HG02938 (cell line): ENCODE results near the gene UCHL3.
"Not testable (repeated sequence)": the region's sequence is repeated elsewhere in the genome, so short reads cannot be mapped to it uniquely, and the experiment has no call there.

Source experiments
- ATAC-seq: cut with Tn5 transposase; IDR thresholded peaks from one replicate; pipeline ENCODE4 v1.9.1; 2021; ENCODE audit warnings: mild to moderate bottlenecking, moderate library complexity; ENCODE audit not compliant: unreplicated experiment

Gene UCHL3

DNA sequence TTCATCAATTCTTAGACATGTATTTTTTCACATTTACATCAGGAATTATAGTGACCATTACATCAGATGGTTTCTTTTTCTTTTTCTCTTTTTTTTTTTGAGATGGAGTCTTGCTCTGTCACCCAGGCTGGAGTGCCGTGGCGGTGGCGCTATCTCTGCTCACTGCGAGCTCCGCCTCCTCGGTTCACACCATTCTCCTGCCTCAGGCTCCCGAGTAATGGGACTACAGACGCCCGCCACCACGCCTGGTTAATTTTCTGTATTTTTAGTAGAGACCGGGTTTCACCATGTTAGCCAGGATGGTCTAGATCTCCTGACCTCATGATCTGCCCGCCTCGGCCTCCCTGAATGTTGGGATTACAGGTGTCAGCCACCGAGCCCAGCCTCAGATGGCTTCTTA, 4.2 kb upstream of the UCHL3 start:
- not testable (repeated sequence) for ATAC-seq

DNA sequence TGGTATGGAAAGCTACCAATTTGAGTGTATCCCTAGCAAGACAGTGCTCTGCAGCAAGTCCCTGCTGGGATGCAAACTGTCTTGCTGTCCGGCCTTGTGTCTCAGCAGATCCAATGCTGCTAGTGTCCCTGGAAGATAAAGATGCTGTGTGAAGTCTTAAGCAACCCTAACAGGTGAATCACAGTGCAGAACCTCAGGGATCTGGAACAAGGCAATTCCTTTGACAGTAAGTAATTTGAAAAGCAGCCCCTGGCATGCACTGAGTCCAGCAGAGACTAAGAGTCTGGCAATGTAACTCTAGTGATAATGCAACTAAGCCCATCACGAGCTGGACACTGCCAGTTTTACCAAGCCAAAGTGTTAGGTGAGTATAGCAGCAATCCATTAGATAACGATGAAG, 1.7 kb upstream of the UCHL3 start:
- ATAC-seq = no peak

DNA sequence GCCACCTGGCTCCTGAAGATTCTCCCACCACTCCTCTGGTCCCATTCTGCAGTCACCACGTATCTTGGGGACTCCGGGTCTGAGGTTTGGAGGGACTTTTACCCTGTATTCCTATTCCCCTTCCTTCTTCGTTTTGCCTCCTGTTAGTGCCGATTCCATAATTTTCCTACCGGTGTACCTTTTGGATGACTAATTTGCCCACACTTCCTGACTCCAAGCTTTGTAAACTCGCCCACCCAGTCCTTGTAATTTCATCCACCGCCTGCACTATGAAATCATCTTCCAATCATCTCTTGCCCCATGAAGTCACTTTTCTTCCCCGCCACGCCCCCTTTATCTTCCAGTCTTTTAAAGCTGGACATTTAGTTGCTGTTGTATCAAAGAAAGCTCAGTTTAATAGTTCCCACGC, 572 bp downstream of the UCHL3 start:
- ATAC-seq = peak; percentile 4

DNA sequence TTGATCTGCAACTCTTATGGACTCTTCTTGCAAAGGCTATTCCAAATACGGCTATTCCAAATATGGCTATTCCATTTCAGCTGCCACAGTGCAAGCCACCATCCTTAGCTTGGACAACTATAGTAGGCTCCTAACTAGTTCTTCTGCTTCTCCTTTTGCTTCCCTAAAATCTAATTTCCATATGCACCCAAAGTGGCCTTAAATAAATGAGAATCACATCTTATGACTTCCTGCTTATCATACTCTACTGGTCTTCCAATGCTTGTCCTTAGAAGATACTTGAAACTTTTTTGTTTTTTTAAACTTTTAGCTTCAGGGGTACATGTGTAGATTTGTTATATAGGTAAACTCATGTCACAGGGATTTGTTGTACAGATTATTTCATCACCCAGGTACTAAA, 4.9 kb downstream of the UCHL3 start:
- no peak for ATAC-seq

DNA sequence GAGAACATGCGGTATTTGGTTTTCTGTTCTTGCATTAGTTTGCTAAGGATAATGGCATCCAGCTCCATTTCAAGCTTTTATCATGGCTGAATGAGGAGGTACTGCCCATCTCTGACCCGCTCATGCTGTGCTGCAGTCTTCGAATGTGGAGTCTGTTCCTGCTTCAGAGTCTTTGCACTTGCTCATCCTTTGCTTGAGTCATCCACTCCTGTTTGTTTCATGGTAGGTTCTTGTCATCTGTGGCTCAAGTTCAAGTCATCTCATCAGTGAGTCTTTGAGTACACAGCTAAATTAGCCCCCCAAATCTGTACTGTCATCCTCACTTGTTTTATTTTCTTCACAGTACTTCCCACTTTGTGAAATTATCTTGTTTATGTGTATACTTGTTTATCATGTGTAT, 5.4 kb downstream of the UCHL3 start:
- no peak for ATAC-seq

DNA sequence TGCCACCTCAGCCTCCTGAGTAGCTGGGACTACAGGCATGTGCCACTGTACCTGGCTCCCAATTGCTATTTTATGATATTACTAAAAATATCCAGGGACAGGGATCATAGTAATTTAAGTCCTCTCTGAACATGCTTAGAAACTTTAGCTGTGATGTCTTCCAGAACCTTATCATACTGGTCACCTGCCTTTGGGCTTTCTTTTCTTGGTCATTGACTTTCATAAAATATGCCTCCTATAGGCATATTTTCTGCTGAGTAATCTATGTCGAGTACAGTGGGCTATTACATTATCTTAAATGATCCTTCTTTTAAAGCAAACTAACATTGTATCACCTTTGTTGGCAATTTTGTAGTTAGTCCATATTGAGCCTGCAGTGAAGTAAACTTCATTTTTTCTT, 6.2 kb downstream of the UCHL3 start:
- no peak for ATAC-seq

DNA sequence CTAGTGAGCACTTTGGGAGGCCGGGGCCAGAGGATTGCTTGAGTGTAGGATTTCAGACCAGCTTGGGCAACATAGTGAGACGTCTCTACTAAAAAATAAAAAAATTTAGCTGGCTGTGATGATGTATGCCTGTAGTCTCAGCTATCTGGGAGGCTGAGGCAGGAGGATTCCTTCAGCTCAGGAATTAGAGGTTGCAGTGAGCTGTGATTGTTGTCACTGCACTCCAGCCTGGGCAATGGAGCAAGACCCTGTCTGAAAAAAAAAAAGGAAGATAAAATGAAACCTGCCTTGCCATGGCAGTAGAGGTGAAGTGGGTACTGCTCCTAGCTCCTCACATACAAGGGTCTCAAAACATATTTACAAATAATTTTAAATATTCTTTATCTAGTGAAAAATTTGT, 7.4 kb downstream of the UCHL3 start:
- ATAC-seq = no peak

DNA sequence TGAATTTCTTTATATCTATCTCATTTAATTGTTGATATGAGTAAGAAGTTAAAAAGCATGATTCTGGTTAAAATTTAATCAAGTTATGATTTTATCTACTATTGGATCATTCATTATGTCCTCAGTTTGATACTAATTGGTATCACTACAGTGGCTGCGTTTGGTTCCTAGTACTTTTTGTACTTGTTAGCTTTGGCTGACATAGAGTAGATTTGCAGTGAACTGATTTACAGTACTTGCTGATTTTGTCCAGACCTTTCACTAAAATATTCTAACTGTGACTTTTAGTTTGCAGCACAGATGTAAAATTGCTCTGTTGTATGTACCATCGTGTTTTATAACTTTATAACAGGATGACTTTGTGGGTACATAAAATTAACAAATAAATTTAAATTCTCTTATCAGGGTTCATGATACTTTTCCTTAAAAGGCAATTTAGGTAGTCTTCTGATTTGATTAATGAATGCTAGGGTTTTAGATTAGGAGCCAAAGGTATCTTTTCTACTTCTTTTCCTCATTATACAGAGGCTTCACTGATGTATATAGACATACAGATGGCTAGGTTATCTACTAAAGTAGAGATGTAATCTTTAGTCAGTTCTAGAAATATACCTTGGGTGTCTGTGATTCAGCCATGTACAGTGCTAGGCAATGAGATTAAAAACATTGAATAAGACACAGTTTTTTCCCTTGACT, 8.7 kb downstream of the UCHL3 start:
- ATAC-seq = no peak

DNA sequence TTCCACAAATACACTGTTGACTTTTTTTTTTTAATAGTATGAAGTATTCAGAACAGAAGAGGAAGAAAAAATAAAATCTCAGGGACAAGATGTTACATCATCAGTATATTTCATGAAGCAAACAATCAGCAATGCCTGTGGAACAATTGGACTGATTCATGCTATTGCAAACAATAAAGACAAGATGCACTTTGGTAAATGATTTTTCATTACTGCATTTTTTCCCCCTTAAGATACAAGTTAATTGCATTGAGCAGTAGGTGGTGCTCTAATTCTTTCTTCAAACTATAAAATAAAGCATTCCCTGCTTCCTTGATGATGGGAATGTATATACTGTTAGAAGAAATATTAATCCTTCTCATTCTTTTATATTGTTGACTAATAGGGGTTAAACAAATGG, 17.1 kb downstream of the UCHL3 start:
- no peak for ATAC-seq

DNA sequence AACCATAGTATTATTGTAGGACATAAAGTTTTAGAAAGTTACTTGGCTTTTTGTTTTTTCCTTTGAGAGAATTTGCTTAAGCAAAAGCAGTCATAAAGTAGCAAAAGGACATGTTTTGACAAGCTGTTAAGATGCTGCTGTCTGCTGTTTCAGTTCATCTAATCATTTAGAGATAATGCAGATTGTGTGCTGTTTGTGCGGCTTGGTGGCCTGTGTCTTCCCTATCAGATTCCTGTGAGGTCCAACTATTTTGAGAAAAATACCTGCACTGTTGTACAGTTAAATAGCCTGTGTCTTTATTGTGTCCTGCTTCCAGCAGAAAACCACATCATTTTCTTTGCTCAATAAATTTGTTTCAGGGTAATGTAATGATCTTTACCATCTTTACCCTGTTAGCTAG, 20.0 kb downstream of the UCHL3 start:
- ATAC-seq = no peak

DNA sequence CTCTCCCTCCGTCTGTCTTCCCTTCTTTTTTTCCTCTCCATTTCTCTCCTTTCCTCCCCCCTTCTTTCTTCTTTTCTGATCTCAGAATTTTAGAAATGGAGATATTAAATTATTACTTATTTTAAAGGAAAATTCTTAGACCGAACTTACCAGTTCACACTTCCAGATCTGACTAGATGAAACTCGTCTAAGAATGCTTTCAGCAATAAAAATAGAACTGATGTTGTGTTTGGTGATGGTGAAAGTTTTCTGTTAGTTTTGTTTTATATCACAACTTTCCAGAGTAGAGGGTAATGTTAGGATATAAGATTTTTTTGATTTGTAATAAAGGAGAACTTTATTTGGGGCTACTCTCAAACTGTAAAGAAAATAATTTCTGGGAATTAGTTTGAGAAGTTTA, 29.9 kb downstream of the UCHL3 start:
- ATAC-seq = peak; percentile 64

DNA sequence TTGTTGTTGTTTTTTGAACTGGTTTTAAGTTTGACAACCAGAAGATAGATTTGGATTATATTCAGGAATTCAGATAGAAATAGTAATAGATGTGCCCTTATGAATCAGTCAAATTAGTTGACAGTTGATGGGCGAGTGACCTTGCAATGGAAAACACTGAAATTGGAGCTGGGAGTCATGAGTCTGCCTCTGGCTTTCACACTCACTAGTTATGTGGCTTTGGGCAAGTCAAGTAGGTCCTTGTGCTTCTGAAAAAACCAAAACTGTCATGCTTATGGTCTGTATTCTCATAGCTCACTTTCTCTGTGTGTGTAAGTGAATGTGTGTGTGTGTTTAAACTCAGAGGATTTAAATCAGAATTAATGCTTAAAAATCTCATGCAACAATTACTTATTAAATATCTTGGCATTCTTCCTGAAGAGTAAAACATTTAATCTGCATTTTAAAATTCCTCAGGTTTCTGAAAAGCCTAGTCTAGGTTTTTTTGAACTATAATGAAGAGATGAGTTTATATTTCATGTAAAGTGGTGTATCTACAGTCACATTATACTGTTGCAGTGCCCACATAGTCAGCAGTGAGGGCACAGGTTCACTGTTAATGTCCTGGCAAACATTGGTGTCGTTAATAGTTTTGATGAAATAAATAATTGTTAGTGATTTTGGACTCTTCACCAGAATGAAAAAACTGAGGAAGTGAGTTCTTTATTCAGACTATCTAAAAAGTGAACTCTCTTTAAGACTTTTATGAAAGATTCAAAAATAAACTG, 32.5 kb downstream of the UCHL3 start:
- no peak for ATAC-seq

DNA sequence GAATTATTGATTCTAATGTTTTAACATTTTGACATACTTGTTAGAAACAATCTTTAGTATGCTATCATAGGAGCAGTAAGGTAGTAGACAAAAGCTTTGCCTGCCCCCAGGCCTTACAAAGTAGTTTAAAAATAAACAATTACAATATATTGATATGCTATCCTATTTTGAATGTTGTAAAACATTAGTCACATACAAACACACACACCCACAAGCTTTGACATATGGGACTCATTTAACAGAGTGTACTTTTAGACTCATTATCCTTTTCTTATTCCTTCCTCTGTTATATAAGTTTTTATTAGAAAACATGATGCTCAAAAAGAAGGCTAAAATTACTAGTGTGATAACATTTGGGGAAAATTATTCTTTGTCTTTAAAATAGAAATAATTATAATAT, 33.5 kb downstream of the UCHL3 start:
- no peak for ATAC-seq

DNA sequence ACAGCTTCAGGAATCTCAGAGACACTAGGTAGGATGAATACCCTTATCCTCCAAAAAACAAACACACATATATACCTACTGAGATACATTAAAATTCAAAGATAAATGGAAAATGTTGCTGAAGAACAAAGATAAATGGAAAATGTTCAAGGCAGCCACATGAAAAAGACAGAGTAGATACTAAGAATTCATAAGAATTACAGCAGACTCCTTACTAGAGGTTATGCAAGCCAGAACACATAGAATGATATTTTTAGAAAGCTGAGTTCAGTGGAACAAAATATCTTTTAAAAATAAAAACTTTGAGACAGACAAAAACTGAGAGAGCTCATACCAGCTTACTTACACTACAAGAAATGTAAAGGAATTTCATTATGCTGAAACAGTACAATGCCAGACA, 35.6 kb downstream of the UCHL3 start:
- no peak for ATAC-seq

DNA sequence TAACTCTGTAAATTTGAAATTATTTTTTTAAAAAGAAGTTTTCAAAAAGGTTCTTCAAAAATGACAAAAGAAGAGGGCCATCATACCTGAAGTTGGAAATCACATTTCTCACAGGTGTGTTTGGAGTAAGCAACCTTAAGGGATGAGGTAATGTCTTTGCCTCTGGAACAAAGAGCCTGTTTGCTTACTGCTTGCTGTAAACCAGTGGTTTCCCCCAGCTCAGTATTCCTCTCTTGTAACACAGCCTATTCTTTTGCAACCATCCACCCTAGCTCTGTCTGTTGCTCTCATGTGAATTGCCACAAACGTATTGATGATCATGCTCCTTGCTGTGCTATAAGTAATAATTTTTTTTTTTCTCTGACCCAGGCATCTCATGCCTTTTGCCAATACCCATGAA, 38.1 kb downstream of the UCHL3 start:
- no peak for ATAC-seq

DNA sequence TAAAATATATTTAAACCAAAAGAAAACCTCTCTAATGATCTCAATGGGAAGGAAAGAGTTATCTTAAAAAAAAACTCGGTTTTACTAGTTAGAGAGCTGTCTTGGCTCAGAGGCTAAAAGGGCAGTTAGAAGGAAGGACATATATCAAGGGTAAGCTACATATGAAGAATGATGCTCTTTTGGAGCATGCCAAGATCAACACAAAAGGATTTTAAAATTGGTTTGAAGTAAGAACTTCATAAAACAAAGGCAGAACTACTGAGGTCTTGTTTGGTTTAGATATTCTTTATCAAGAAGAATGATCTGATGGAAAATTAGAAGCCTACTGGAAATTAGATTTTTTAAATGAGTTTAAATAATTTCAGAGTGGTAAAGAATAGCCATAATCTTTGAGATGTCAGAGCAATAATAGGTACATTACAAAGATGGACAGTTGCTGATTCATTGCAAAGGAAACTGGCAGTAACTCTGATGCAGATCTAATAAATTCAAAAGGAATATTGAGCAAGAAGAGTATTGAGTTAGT, 47.1 kb downstream of the UCHL3 start:
- no peak for ATAC-seq

DNA sequence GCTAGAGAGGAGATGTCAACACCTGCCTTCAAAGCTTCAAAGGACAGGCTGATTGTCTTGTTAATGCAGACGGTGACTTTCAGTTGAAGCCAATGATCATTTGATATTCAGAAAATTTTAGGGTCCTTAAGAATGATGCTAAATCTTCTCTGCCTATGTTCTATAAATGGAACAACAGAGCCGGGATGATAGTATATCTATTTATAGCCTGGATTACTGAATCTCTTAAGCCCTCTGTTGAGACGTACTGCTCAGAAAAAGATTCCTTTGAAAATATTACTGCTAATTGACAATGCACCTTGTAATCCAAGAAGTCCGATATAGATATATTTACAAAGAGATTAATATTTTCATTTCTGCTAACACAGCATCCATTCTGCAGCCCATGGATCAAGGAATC, 50.8 kb downstream of the UCHL3 start:
- ATAC-seq = no peak

DNA sequence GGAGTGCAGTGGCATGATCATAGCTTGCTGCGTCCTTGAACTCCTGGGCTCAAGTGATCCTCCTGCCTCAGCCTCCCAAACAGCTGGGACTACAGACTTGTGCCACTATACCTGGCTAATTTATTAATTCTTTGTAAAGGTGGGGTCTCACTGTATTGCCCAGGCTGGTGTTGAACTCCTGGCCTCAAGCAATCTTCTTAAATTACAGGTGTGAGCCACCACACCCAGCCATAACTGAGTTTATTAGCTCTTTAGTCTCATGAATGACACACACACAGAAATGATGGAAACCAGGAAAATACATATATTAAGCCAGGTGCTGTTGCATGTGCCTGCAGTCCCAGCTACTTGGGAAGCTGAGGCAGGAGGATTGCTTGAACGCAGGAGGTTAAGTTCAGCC, 53.4 kb downstream of the UCHL3 start:
- ATAC-seq = no peak

DNA sequence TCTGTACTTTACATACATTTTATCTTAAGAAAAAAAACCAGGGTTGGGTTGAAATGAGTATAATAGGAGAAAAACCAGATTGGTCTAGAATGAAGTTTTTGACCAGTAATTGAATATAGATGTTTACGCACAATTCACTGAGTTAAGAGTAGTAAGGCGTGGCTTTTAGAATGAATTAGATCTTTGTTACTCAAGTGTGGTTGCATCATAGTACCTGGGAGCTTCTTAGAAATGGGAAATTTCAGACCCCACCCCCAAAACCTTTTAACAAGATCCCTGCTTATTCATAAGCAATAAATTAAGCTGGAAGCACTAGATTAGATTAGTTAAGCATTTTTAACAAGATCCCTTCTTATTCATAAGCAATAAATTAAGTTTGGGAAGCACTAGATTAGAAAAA, 57.9 kb downstream of the UCHL3 start:
- no peak for ATAC-seq

DNA sequence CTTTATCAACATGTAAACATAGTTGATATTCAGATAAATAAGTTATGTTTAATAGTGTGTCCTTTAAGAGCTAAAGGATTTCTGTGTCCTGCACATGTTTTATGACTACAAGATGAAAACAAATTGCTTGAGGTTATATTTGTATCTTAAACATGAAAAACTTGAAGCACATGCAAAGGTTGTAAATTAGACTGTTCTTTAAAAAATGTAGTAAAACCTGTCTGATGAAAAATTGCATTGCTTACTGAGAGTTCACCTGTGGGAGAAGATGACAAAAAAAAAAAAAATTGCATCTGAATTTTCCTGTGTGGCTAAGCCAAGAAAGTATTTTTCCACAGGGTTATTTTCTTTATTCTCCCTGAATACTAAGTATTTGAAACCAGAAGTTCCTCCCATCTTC, 60.9 kb downstream of the UCHL3 start:
- no peak for ATAC-seq

DNA sequence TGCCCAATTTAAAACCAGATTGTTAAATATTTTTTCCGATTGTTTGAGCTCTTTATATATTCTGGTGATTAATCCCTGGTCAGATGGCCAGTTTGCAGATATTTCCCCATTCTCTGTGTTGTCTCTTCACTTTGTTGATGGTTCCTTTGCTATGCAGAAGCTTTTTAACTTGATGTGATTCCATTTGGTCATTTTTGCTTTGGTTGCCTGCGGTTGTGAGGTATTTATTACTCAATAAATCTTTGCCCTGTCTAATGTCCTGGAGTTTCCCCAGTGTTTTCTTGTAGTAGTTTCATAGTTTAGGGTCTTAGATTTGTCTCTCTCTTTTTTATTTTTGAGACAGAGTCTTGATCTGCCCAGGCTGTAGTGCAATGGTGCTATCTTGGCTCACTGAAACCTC, 62.8 kb downstream of the UCHL3 start:
- ATAC-seq = no peak

DNA sequence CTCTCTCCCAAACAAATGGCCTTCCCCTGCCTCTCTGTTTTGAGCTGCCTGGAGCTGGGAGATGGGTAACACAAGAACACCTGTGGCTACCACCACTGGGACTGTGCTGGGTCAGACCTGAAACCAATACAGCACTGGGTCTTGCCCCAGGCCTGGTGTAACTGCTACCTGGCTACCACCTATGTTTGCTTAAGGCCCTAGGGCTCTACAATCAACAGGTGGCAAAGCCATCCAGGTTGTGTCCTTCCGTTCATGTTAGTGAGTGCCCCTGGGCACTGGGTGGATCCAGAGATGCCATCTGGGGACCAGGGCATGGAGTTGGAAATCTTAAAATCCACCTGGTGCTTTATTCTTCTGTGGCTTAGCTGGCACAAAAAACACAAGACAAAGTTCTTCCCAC, 67.6 kb downstream of the UCHL3 start:
- ATAC-seq = no peak

DNA sequence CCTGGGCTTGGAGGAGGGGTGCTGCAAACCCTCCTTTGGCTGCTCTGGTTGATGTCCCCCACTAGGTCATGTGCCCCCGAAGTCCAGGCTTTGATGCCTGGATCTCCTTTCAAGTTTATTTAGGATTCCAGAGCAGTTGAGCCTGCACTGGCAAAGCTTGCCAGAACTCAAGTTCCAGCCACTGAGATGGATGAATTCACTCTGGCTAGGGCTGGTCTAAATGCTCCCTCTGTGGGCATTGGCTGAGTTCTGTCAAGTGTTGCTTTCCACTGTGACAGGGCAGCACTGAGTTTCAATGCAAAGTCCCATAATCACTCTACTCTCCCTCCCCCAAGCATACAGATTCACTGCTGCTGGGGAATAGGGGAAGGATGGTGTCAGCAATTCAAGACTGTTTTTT, 68.7 kb downstream of the UCHL3 start:
- no peak for ATAC-seq
